ENCODE results near the gene MLEC. TPM values are rescaled to one million over a fixed set of nuclear protein-coding genes. Genes with fewer than 3 reads are reported as not detected.

MLEC gene
- total and polyA plus RNA-seq, 9 of the 15 experiments (the other 6 are each of a cell fraction or from before 2014, with no cell fraction given), result 18.5 to 108 (median 57.8) TPM

GRCh38 chr12:120686690-120687577 is at the start of gene MLEC (continued):
- TF ChIP-seq TAF7 (tag; IDR thresholded peaks at IDR 0.05) (0 out of 2 replicates have a peak, but pooled peaks have one; percentile 12), HBP1 (CRISPR knock-in tag; IDR thresholded peaks at IDR 0.05) (no peak), HDAC1 (IDR thresholded peaks at IDR 0.05) (peak in 1 of 2 experiments; percentile 77; a peak in 2 of 4 replicates), SAFB2 (IDR thresholded peaks at IDR 0.05; ENCODE audit: borderline replicate concordance, low read depth, low read length, severe bottlenecking) (no peak), ZNF324 (CRISPR knock-in tag; IDR thresholded peaks at IDR 0.05) (no peak), POLR2A (conservative IDR thresholded peaks at IDR 0.05) (peak; percentile 80), NONO (IDR thresholded peaks at IDR 0.05; ENCODE audit: low read depth in 2 of 2, low read length in 1 of 2) (no peak; a peak in 1 of 4 replicates), FUS (optimal IDR thresholded peaks at IDR 0.05; ENCODE audit: low read depth, low read length) (peak; percentile 33), BMI1 (IDR thresholded peaks at IDR 0.05; ENCODE audit: low read length) (no peak), ZSCAN29 (IDR thresholded peaks at IDR 0.05) (no peak), ZSCAN32 (CRISPR knock-in tag; IDR thresholded peaks at IDR 0.05) (no peak), RFX5 (IDR thresholded peaks at IDR 0.05; ENCODE audit: low read depth, low read length) (no peak), C11orf30 (IDR thresholded peaks at IDR 0.05; ENCODE audit: low read depth) (peak; percentile 83), ZNF121 (CRISPR knock-in tag; conservative IDR thresholded peaks at IDR 0.05) (no peak), TCF7L2 (IDR thresholded peaks at IDR 0.05; ENCODE audit: low read depth, low read length) (no peak), ETV5 (CRISPR knock-in tag; IDR thresholded peaks at IDR 0.05; ENCODE audit: low read depth) (peak; percentile 86), CEBPB (tag; IDR thresholded peaks at IDR 0.05) (no peak), ZNF354B (CRISPR knock-in tag; IDR thresholded peaks at IDR 0.05) (no peak), STAT5B (CRISPR knock-in tag; IDR thresholded peaks at IDR 0.05) (no peak), RAD51 (IDR thresholded peaks at IDR 0.05; ENCODE audit: borderline replicate concordance, low read depth) (no peak), FOXP1 (CRISPR knock-in tag; IDR thresholded peaks at IDR 0.05) (peak; percentile 71; the same call in 1 of the 2 replicates), HSF4 (CRISPR knock-in tag; IDR thresholded peaks at IDR 0.05; ENCODE audit: borderline replicate concordance) (no peak), ZNF274 (IDR thresholded peaks at IDR 0.05; ENCODE audit: borderline replicate concordance, low read depth, low read length) (no peak)
- TF ChIP-seq, protein P1, sequence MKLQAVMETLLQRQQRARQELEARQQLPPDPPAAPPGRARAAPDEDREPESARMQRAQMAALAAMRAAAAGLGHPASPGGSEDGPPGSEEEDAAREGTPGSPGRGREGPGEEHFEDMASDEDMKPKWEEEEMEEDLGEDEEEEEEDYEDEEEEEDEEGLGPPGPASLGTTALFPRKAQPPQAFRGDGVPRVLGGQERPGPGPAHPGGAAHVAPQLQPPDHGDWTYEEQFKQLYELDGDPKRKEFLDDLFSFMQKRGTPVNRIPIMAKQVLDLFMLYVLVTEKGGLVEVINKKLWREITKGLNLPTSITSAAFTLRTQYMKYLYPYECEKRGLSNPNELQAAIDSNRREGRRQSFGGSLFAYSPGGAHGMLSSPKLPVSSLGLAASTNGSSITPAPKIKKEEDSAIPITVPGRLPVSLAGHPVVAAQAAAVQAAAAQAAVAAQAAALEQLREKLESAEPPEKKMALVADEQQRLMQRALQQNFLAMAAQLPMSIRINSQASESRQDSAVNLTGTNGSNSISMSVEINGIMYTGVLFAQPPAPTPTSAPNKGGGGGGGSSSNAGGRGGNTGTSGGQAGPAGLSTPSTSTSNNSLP (IDR thresholded peaks at IDR 0.05; ENCODE audit: borderline replicate concordance, low read depth, low read length), result peak; percentile 54; the same call in 1 of the 2 replicates
- TF ChIP-seq, protein P2, sequence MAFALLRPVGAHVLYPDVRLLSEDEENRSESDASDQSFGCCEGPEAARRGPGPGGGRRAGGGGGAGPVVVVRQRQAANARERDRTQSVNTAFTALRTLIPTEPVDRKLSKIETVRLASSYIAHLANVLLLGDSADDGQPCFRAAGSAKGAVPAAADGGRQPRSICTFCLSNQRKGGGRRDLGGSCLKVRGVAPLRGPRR (CRISPR knock-in tag; IDR thresholded peaks at IDR 0.05), result no peak
- TF ChIP-seq, protein P3, sequence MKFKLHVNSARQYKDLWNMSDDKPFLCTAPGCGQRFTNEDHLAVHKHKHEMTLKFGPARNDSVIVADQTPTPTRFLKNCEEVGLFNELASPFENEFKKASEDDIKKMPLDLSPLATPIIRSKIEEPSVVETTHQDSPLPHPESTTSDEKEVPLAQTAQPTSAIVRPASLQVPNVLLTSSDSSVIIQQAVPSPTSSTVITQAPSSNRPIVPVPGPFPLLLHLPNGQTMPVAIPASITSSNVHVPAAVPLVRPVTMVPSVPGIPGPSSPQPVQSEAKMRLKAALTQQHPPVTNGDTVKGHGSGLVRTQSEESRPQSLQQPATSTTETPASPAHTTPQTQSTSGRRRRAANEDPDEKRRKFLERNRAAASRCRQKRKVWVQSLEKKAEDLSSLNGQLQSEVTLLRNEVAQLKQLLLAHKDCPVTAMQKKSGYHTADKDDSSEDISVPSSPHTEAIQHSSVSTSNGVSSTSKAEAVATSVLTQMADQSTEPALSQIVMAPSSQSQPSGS (CRISPR knock-in tag; IDR thresholded peaks at IDR 0.05), result no peak
